H1 (cell line): ENCODE results near the gene ST7L. TPM values are rescaled to one million over a fixed set of nuclear protein-coding genes. Genes with fewer than 3 reads are reported as not detected.

ENCODE experiments used
- CTCF ChIA-PET: fragments of 300-600 bp; sonication (Branson Sonifier 250); formaldehyde crosslinking; loops from one replicate; lab custom pipeline; 2021; ENCODE audit not compliant: partially characterized antibody; lab: Charles Lee
- POLR2A ChIA-PET: fragments of 300-600 bp; sonication (Branson Sonifier 250); formaldehyde crosslinking; loops from one replicate; lab custom pipeline; 2021; ENCODE audit warnings: inconsistent platforms; ENCODE audit not compliant: partially characterized antibody; lab: Charles Lee
- DNase-seq, 2 experiments: peaks; one replicate each; pipeline versions ENCODE4 v3.0.0 to v3.0.0-alpha.2; 2010 to 2022; ENCODE audit warnings: low spot score in 2 of 2, low read depth in 1 of 2, mixed read lengths in 1 of 2
- FAIRE-seq: peaks from 2 replicates; lab custom pipeline; 2011; peaks lifted over from hg19 to GRCh38; lab: Jason Lieb, UNC
- H2AFZ ChIP-seq: 2 replicates; pipeline ENCODE4 v1.8.1; 2012; ENCODE audit warnings: low read length, inconsistent platforms
- H2AK5ac ChIP-seq: 2 replicates; pipeline ENCODE4 v1.6.1; 2013; ENCODE audit warnings: low read depth, low read length
- H2BK120ac ChIP-seq: replicated peaks from 2 replicates; pipeline ENCODE3; 2013; ENCODE audit warnings: low read depth, low read length, inconsistent platforms
- H2BK12ac ChIP-seq: 2 replicates; pipeline ENCODE4 v1.6.1; 2013; ENCODE audit warnings: low read depth, low read length
- H2BK15ac ChIP-seq: 2 replicates; pipeline ENCODE4 v1.6.1; 2013; ENCODE audit warnings: low read length
- H2BK20ac ChIP-seq: 2 replicates; pipeline ENCODE4 v1.6.1; 2013; ENCODE audit warnings: low read length
- H2BK5ac ChIP-seq: 2 replicates; pipeline ENCODE4 v1.6.1; 2013; ENCODE audit warnings: low read depth, low read length
- H3K14ac ChIP-seq: 2 replicates; pipeline ENCODE4 v1.6.1; 2013; ENCODE audit warnings: inconsistent platforms; ENCODE audit not compliant: insufficient read length
- H3K18ac ChIP-seq: 2 replicates; pipeline ENCODE4 v1.6.1; 2013; ENCODE audit warnings: low read length; ENCODE audit errors: extremely low read depth
- H3K23ac ChIP-seq: 2 replicates; pipeline ENCODE4 v1.6.1; 2013; ENCODE audit warnings: inconsistent platforms; ENCODE audit not compliant: insufficient read length
- H3K23me2 ChIP-seq: 2 replicates; pipeline ENCODE4 v1.6.1; 2013; ENCODE audit warnings: low read depth, low read length
- H3K27ac ChIP-seq: 2 replicates; pipeline ENCODE4 v1.6.1; 2011; ENCODE audit warnings: low read depth, low read length, inconsistent platforms
- H3K27me3 ChIP-seq, 4 experiments: replicated peaks in 1 of 4; 1 replicate in 1 of 4; 2 replicates in 3 of 4; pipeline versions ENCODE4 v1.6.1 to v1.8.1; 2011 to 2013; ENCODE audit warnings: low read length in 3 of 4, mild to moderate bottlenecking in 3 of 4, inconsistent platforms in 2 of 4, mixed read lengths in 2 of 4, moderate library complexity in 1 of 4; ENCODE audit not compliant: control insufficient read depth in 3 of 4, insufficient read depth in 3 of 4; ENCODE audit errors: extremely low read depth in 1 of 4
- H3K36me3 ChIP-seq, 4 experiments: 2 replicates each; pipeline versions ENCODE4 v1.6.1 to v1.8.1; 2011 to 2013; ENCODE audit warnings: mild to moderate bottlenecking in 4 of 4, low read length in 3 of 4, moderate library complexity in 2 of 4, control low read depth in 1 of 4, inconsistent platforms in 1 of 4; ENCODE audit not compliant: insufficient read depth in 4 of 4, control insufficient read depth in 2 of 4
- H3K4ac ChIP-seq: replicated peaks from 2 replicates; pipeline ENCODE3; 2013; ENCODE audit warnings: low read length, low read depth, mixed read lengths, inconsistent platforms; ENCODE audit not compliant: insufficient read length
- H3K4me1 ChIP-seq, 4 experiments: replicated peaks in 1 of 4; 1 replicate in 1 of 4; 2 replicates in 3 of 4; pipeline versions ENCODE4 v1.6.1 to v1.8.1; 2011 to 2013; ENCODE audit warnings: low read length in 3 of 4, inconsistent platforms in 2 of 4, mixed read lengths in 1 of 4; ENCODE audit not compliant: insufficient read depth in 4 of 4, control insufficient read depth in 3 of 4
- H3K4me2 ChIP-seq, 2 experiments: 2 replicates each; pipeline versions ENCODE4 v1.6.1 to v1.8.1; 2011 to 2013; ENCODE audit warnings: low read depth in 2 of 2, low read length in 2 of 2, control low read depth in 1 of 2, inconsistent platforms in 1 of 2, mild to moderate bottlenecking in 1 of 2; ENCODE audit not compliant: insufficient read depth in 1 of 2
- H3K4me3 ChIP-seq, 4 experiments: fragments of 200-600, 300-600 bp in 1 of 4; sonication (generic), shearing (Covaris generic), sonication (Bioruptor Twin) in 1 of 4; 2 replicates each; pipeline versions ENCODE4 v1.5.1 to v1.8.1; 2011 to 2016; ENCODE audit warnings: low read length in 4 of 4, low read depth in 3 of 4, control low read depth in 2 of 4, inconsistent platforms in 2 of 4, mild to moderate bottlenecking in 2 of 4, mixed read lengths in 1 of 4, moderate library complexity in 1 of 4; ENCODE audit not compliant: insufficient read depth in 2 of 4; ENCODE audit errors: extremely low read depth in 1 of 4
- H3K56ac ChIP-seq: replicated peaks from 2 replicates; pipeline ENCODE3; 2013; ENCODE audit warnings: low read depth, mild to moderate bottlenecking, mixed read lengths, low read length, inconsistent platforms; ENCODE audit not compliant: insufficient read length
- H3K79me1 ChIP-seq: 2 replicates; pipeline ENCODE4 v1.6.1; 2013; ENCODE audit warnings: low read depth, low read length, control low read depth
- H3K79me2 ChIP-seq, 2 experiments: 2 replicates each; pipeline versions ENCODE4 v1.6.1 to v1.8.1; 2012 to 2013; ENCODE audit warnings: low read length in 2 of 2, mild to moderate bottlenecking in 2 of 2, inconsistent platforms in 1 of 2; ENCODE audit not compliant: insufficient read depth in 2 of 2, control insufficient read depth in 1 of 2
- H3K9ac ChIP-seq, 4 experiments: replicated peaks in 1 of 4; 1 replicate in 1 of 4; 2 replicates in 3 of 4; pipeline versions ENCODE4 v1.6.1 to v1.8.1; 2011 to 2013; ENCODE audit warnings: low read depth in 3 of 4, low read length in 3 of 4, control low read depth in 2 of 4, mild to moderate bottlenecking in 2 of 4, moderate library complexity in 2 of 4, inconsistent platforms in 1 of 4; ENCODE audit errors: extremely low read depth in 1 of 4
- H3K9me3 ChIP-seq, 2 experiments: 2 replicates each; pipeline versions ENCODE4 v1.6.1 to v1.8.1; 2012 to 2013; ENCODE audit warnings: mild to moderate bottlenecking in 2 of 2, moderate library complexity in 2 of 2, control low read depth in 1 of 2, inconsistent platforms in 1 of 2, low read depth in 1 of 2, low read length in 1 of 2, mixed read lengths in 1 of 2; ENCODE audit not compliant: insufficient read depth in 2 of 2
- H4K20me1 ChIP-seq, 2 experiments: replicated peaks in 1 of 2; 2 replicates each; pipeline versions ENCODE3 to v1.8.1; 2011 to 2013; ENCODE audit warnings: inconsistent platforms in 2 of 2, low read length in 2 of 2, mild to moderate bottlenecking in 1 of 2; ENCODE audit not compliant: insufficient read depth in 2 of 2, control insufficient read depth in 1 of 2
- H4K5ac ChIP-seq: 2 replicates; pipeline ENCODE4 v1.6.1; 2013; ENCODE audit warnings: low read length, low read depth, mixed read lengths, inconsistent platforms; ENCODE audit not compliant: insufficient read length
- H4K8ac ChIP-seq: 2 replicates; pipeline ENCODE4 v1.8.0; 2013; ENCODE audit warnings: mild to moderate bottlenecking, moderate library complexity, low read length, inconsistent platforms; ENCODE audit not compliant: insufficient read depth; ENCODE audit errors: extremely low read depth
- H4K91ac ChIP-seq: replicated peaks from 2 replicates; pipeline ENCODE3; 2013; ENCODE audit warnings: low read length, mixed read lengths, inconsistent platforms; ENCODE audit not compliant: insufficient read length
- EGR1 ChIP-seq: IDR thresholded peaks from 2 replicates; pipeline ENCODE4 v1.6.1; 2011; ENCODE audit warnings: low read depth, low read length, borderline replicate concordance
- FOSL1 ChIP-seq: IDR thresholded peaks from 2 replicates; pipeline ENCODE4 v1.6.1; 2011; ENCODE audit warnings: mild to moderate bottlenecking, low read depth, low read length, moderate library complexity; ENCODE audit not compliant: insufficient read depth
- JUN ChIP-seq: IDR thresholded peaks from 2 replicates; pipeline ENCODE4 v1.6.1; 2011; ENCODE audit warnings: low read depth, mild to moderate bottlenecking, improper control_type of control experiment, low read length
- SIRT6 ChIP-seq: IDR thresholded peaks from one replicate; pipeline ENCODE4 v1.7.1; 2012; ENCODE audit warnings: low read length, inconsistent platforms
- WGBS, 2 experiments: shearing (Covaris generic) in 1 of 2; methylation state at CpG; one replicate each; pipeline versions ENCODE4 v1.1.6 to v1.1.7; 2013 to 2015; ENCODE audit warnings: low lambda C conversion rate in 2 of 2, mixed read lengths in 2 of 2, inconsistent platforms in 1 of 2, low coverage in 1 of 2, missing lambda C conversion rate in 1 of 2; ENCODE audit not compliant: insufficient replicate concordance in 2 of 2, insufficient coverage in 1 of 2, insufficient read length in 1 of 2; ENCODE audit errors: extremely low coverage in 1 of 2, missing lambda C conversion rate in 1 of 2; 5-methylcytosine and 5-hydroxymethylcytosine counted together
- polyA plus RNA-seq, 7 experiments: library from polyadenylated mRNA; depleted of rRNA in 3 of 7; stranded (reverse) in 5 of 7; unstranded in 2 of 7; fragments of >200 nt in 5 of 7; fragments of 200-250 nt in 2 of 7; gene quantifications; 1 replicate in 5 of 7; 2 replicates in 1 of 7; 4 replicates in 1 of 7; pipeline versions ENCODE4 v1.2.1 to v1.2.3, GENCODE V29; 2011 to 2013; ENCODE audit warnings: missing spikeins in 2 of 7, mixed read lengths in 2 of 7
- total RNA-seq: library from RNA; stranded (reverse); fragmentation: NEBNext Ultra II Directional; extraction: Animal tissue kit (Norgen Biotek cat#: 25700); gene quantifications from 2 replicates; pipeline ENCODE4 v1.2.1, GENCODE V29; 2021

The ST7L gene
- total and polyA plus RNA-seq, 2 of the 8 experiments (the other 6 are each of a cell fraction or from before 2014, with no cell fraction given), result 9.6 to 16.2 TPM

DNA sequence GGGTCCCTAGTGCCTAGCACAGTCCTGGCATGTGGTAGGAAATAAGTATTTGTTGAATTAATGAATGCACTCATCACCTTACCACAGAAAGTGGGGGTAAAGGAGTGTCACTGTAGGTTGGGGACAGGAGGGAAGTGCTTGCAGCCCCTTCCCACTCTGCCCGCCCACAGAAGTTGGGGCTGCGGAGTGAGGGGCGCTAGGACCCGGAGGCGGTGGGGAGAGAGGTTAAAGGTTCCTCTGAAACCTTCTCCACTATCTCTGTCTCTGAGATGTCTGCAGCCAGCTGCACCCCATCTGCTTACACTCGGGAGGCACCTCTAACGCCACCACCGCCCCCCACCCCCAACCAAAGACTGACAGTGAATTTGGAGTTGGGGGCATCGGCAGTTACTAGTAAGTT lies 111.6 kb downstream of the ST7L start:
- 0 out of 2 replicates have a peak overlapping the region, but pooled peaks have one; percentile 0 for H2BK20ac ChIP-seq
- TF ChIP-seq SIRT6 (no peak), FOSL1 (peak; percentile 96), EGR1 (peak; percentile 69), JUN (no peak)
- FAIRE-seq (no peak), DNase-seq (no peak)
- 16% methylated on average over 9 of the region's 9 CpGs; no CpG with 5 or more reads in 1 of the 2 experiments for WGBS, 2 experiments
- H3K27me3 ChIP-seq, result peaks cover 39 to 97% (median 82%) of the 10 kb centered on the region in 4 experiments
- H3K36me3 ChIP-seq, result no peaks in the 10 kb centered on the region; a peak in 1 of 8 replicates
- no peak overlapping the region for H3K18ac ChIP-seq
- H4K20me1 ChIP-seq, result peaks cover 0 to 3% of the 10 kb centered on the region in 2 experiments
- H3K14ac ChIP-seq, result no peak overlapping the region
- H2BK120ac ChIP-seq, result no peak overlapping the region
- H3K27ac ChIP-seq, result no peak overlapping the region
- no peak overlapping the region for H3K56ac ChIP-seq
- no peak overlapping the region for H3K23ac ChIP-seq
- peaks cover 6 to 25% (median 10%) of the 10 kb centered on the region in 4 experiments; a peak in 6 of 7 replicates for H3K4me1 ChIP-seq
- H3K4me3 ChIP-seq, result peak overlapping the region; percentile 72 to 84 (median 82)
- peaks cover 17% of the 10 kb centered on the region for H3K23me2 ChIP-seq
- H2AFZ ChIP-seq, result no peak overlapping the region
- no peak overlapping the region for H4K5ac ChIP-seq
- POLR2A ChIA-PET, result interaction anchor here (1.1 to 1.5 kb wide), 3 partner anchors 9 to 191 kb away, joined by 3 to 5 read pairs (median 3); no protein-coding TSS in a partner anchor
- H3K9ac ChIP-seq, result no peak overlapping the region
- H3K4ac ChIP-seq, result no peak overlapping the region
- CTCF ChIA-PET, result no interaction called here
- H2BK5ac ChIP-seq, result no peak overlapping the region
- H4K91ac ChIP-seq, result no peak overlapping the region
- peak overlapping the region; percentile 66 to 98 for H3K4me2 ChIP-seq
- H2BK15ac ChIP-seq, result no peak overlapping the region; the same call in 1 of the 2 replicates
- no peaks in the 10 kb centered on the region for H3K9me3 ChIP-seq
- no peak overlapping the region for H4K8ac ChIP-seq
- H3K79me1 ChIP-seq, result no peaks in the 10 kb centered on the region
- no peaks in the 10 kb centered on the region for H3K79me2 ChIP-seq
- H2BK12ac ChIP-seq, result no peak overlapping the region
- no peak overlapping the region for H2AK5ac ChIP-seq
